Prostate gland (tissue), 2 donors: ENCODE results near the gene RPL35. TPM values are rescaled to one million over a fixed set of nuclear protein-coding genes. Genes with fewer than 3 reads are reported as not detected.

Experiments used
- DNase-seq: peaks from one replicate; pipeline ENCODE4 v3.0.0-alpha.2; 2019; ENCODE audit warnings: low spot score
- H3K27ac ChIP-seq, 2 donors: fragments of 200-600 bp; sonication (generic); 2 replicates each; pipeline ENCODE4 v1.5.1; 2017 to 2019
- H3K27me3 ChIP-seq: fragments of 200-600 bp; sonication (generic); replicated peaks from 2 replicates; pipeline ENCODE4 v1.5.1; 2019; ENCODE audit not compliant: insufficient read depth
- H3K36me3 ChIP-seq, 2 donors: fragments of 200-600 bp; sonication (generic); 1 replicate in 1 of 2; 2 replicates in 1 of 2; pipeline versions ENCODE4 v1.5.1 to v1.8.1; 2017 to 2019
- H3K4me1 ChIP-seq: fragments of 200-600 bp; sonication (generic); replicated peaks from 2 replicates; pipeline ENCODE4 v1.5.1; 2019
- H3K4me3 ChIP-seq, 2 donors: fragments of 200-600 bp; sonication (generic); 2 replicates each; pipeline ENCODE4 v1.5.1; 2017 to 2019
- H3K9me3 ChIP-seq: fragments of 200-600 bp; sonication (generic); 2 replicates; pipeline ENCODE4 v1.5.1; 2017
- POLR2A ChIP-seq: fragments of 450-650 bp; IDR thresholded peaks from one replicate; pipeline ENCODE4 v1.6.1; 2016; ENCODE audit warnings: antibody characterized with exemption, mild to moderate bottlenecking
- POLR2AphosphoS5 ChIP-seq: sonication (generic); formaldehyde crosslinking; IDR thresholded peaks from one replicate; pipeline ENCODE4 v1.6.1; 2017; ENCODE audit warnings: antibody characterized with exemption
- WGBS: methylation state at CpG from one replicate; pipeline ENCODE4 v1.1.5; 2018; 5-methylcytosine and 5-hydroxymethylcytosine counted together
- intact Hi-C: fragments of 100-400 bp; cut with DNase I; formaldehyde crosslinking; loops from one replicate; pipeline ENCODE4 v1.14.2; 2022
- total RNA-seq, 2 donors: library from RNA; depleted of rRNA; stranded (reverse); fragments of >200 nt; gene quantifications; one replicate each; pipeline ENCODE4 v1.1.0, GENCODE V29; 2016
- TF ChIP-seq, protein P1 (sequence below), 4 experiments: fragments of 200-600 bp in 2 of 4; fragments of 450-650 bp in 2 of 4; sonication (generic) in 2 of 4; IDR thresholded peaks; 1 replicate in 3 of 4; 2 replicates in 1 of 4; pipeline ENCODE4 v1.5.1; 2016 to 2019; ENCODE audit warnings: antibody characterized with exemption in 4 of 4, mild to moderate bottlenecking in 2 of 4, moderate library complexity in 2 of 4

Gene RPL35
- total RNA-seq, 2 donors from 2014 or later, result 1,539 to 2,854 TPM

DNA sequence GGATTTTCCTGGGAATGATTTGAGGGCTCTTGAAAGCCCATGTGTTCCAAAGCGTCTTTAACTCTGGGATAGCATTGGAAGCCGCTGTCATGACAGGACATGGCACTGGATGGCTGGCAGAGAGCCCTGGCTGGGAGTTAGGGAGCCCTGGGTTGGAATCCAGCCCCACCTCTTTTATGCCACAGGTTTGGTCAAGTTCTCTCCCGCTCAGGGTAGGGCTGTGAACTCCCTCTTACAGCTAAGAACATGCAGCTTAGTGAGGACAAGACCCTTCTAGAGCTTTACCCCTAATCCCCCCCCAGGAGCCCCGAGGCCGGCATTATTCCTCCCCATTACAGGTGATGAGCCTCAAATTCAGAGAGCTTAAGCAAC is 47.6 kb downstream of the RPL35 start:
- intact Hi-C loops, result no loop called here
- 44% methylated on average over 5 of the region's 5 CpGs for WGBS
- Histone ChIP-seq H3K27me3 (peaks cover 2% of the 10 kb centered on the region), H3K36me3 (no peaks in the 10 kb centered on the region), H3K9me3 (no peaks in the 10 kb centered on the region), H3K27ac (peak overlapping the region in 1 of 2 donors; percentile 32), H3K4me1 (no peaks in the 10 kb centered on the region), H3K4me3 (no peak overlapping the region)
- TF ChIP-seq, protein P1, sequence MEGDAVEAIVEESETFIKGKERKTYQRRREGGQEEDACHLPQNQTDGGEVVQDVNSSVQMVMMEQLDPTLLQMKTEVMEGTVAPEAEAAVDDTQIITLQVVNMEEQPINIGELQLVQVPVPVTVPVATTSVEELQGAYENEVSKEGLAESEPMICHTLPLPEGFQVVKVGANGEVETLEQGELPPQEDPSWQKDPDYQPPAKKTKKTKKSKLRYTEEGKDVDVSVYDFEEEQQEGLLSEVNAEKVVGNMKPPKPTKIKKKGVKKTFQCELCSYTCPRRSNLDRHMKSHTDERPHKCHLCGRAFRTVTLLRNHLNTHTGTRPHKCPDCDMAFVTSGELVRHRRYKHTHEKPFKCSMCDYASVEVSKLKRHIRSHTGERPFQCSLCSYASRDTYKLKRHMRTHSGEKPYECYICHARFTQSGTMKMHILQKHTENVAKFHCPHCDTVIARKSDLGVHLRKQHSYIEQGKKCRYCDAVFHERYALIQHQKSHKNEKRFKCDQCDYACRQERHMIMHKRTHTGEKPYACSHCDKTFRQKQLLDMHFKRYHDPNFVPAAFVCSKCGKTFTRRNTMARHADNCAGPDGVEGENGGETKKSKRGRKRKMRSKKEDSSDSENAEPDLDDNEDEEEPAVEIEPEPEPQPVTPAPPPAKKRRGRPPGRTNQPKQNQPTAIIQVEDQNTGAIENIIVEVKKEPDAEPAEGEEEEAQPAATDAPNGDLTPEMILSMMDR (IDR thresholded peaks at IDR 0.05), result no peak
- TF ChIP-seq POLR2A (no peak), POLR2AphosphoS5 (peak; percentile 35)
- peak; percentile 69 for DNase-seq

DNA sequence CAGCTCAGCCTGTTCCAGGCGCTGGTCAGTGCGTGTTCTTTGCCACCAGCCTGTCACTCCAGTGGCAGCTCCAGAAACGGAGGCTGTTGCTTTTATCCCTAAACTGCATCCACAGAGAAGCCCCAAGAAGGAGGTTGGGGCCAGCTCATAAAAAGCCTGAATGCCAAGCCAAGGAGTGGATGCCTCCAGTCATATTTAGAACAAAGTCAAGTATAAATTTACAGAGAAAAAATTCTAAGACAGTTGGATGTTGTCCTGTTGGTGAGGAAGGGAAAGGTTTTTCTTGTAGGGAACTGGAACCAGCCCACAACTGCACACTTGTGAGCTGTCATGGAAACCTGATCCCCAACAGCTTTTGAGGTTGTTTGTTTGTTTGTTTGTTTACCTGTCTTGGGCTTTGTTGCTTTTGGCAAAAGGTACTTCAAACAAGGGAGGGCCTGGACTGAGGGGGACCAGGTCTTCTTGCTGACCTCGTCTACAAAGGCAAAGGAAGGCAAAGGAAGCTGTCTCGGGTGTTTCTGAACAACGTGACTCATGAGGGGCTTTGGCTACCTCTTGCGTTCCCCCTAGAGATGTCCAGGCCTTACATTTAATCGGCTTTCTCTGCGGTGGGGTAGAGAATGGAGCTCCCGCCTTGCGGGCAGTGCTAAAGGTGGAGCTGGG is 48.1 kb downstream of the RPL35 start:
- DNase-seq, result no peak
- WGBS, result 31% methylated on average over 11 of the region's 11 CpGs
- H3K27ac ChIP-seq, result peak overlapping the region in 1 of 2 donors; percentile 32
- intact Hi-C loops, result no loop called here
- no peaks in the 10 kb centered on the region for H3K36me3 ChIP-seq
- TF ChIP-seq, protein P1 (IDR thresholded peaks at IDR 0.05), result no peak
- no peak for TF ChIP-seq POLR2AphosphoS5
- no peaks in the 10 kb centered on the region for H3K4me1 ChIP-seq
- no peak overlapping the region for H3K4me3 ChIP-seq
- no peaks in the 10 kb centered on the region for H3K27me3 ChIP-seq
- no peaks in the 10 kb centered on the region for H3K9me3 ChIP-seq

DNA sequence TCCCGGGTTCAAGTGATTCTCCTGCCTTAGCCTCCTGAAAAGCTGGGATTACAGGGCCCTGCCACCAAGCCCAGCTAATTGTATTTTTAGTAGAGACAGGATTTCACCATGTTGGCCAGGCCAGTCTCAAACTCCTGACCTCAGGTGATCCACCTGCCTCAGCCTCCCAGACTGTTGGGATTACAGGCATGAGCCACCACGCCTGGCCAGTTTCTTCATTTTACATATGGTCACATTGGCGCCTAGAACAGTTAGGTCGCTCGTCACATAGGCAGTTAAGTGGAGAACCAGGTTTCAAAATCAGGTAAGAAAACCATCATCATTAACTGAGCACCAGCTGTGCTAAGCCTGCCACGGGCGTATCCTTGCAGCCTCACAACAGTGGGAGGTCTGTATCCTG is 48.7 kb downstream of the RPL35 start:
- peak overlapping the region in 1 of 2 donors; percentile 32 for H3K27ac ChIP-seq
- no peaks in the 10 kb centered on the region for H3K4me1 ChIP-seq
- DNase-seq, result no peak
- no peak overlapping the region for H3K4me3 ChIP-seq
- H3K9me3 ChIP-seq, result no peaks in the 10 kb centered on the region
- 74% methylated on average over 7 of the region's 7 CpGs for WGBS
- intact Hi-C loops, result no loop called here
- no peak for TF ChIP-seq POLR2A
- TF ChIP-seq, protein P1 (IDR thresholded peaks at IDR 0.05), result no peak
- TF ChIP-seq POLR2AphosphoS5, result no peak
- no peaks in the 10 kb centered on the region for H3K36me3 ChIP-seq
- H3K27me3 ChIP-seq, result no peaks in the 10 kb centered on the region

DNA sequence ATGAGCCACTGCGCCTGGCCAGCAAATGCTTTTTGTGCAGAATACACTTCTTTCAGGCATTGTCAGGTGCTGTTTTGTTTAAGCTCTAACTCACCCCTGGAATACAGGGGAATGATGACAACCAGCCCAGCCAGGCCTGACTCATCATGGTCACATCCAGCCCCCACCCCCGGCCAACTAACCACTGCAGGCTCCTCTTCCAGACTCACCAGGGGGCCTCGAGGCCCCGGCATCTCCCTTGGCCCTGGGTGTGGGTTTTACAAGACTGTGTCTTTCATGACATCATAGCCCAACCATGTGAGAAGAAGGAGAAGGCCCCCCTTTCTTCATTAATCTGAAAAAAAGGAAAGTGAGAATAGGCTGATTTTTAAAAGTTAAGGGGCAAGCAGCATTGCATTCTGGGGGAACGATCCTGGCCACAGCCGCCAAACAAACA is 49.3 kb downstream of the RPL35 start:
- Histone ChIP-seq H3K4me1 (no peaks in the 10 kb centered on the region), H3K4me3 (no peak overlapping the region), H3K36me3 (no peaks in the 10 kb centered on the region), H3K27me3 (no peaks in the 10 kb centered on the region), H3K27ac (no peak overlapping the region), H3K9me3 (no peaks in the 10 kb centered on the region)
- WGBS, result 51% methylated on average over 6 of the region's 6 CpGs
- TF ChIP-seq POLR2A, result no peak
- no peak for TF ChIP-seq POLR2AphosphoS5
- TF ChIP-seq, protein P1 (IDR thresholded peaks at IDR 0.05), result no peak
- DNase-seq, result no peak
- intact Hi-C loops, result no loop called here

DNA sequence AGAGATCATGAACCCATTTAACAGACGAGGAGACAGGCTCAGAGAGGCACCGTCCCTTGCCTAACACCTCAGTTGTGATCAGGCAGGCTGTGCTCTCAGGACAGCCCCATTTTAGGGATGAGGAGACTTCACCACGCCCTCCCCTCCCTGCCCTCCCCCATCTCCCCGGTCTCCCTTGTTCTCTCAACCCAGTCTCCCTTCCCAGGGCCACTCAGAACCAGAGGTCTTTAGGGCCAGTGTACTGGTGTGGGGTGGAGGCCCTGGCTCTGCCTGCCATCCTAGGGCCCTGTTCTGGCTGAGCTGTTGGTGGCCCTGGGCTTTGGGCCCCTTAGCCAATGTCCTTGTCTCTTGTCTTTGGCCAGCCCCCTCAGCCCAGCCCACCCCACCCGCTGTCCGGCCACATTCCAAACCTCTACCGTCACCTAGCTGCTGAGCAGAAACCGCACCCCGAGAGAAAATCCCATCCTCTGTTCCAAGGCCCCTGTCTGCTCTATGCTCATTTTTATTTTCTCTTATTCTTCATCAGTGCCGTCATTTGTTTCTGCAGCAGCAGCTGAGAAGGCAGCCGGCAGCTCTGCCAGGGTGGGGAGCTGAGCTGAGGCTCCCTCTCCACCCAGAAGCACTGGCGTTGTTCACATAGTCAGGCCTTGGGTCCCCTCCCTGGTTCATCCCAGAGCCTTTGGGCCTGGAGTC is 50.9 kb downstream of the RPL35 start:
- no peaks in the 10 kb centered on the region for H3K9me3 ChIP-seq
- H3K4me3 ChIP-seq, result no peak overlapping the region
- DNase-seq, result no peak
- peak; percentile 8 for TF ChIP-seq POLR2AphosphoS5
- TF ChIP-seq, protein P1 (IDR thresholded peaks at IDR 0.05), result no peak
- no peaks in the 10 kb centered on the region for H3K4me1 ChIP-seq
- H3K27ac ChIP-seq, result peak overlapping the region in 1 of 2 donors; percentile 21
- H3K27me3 ChIP-seq, result no peaks in the 10 kb centered on the region
- intact Hi-C loops, result no loop called here
- H3K36me3 ChIP-seq, result no peaks in the 10 kb centered on the region
- 54% methylated on average over 12 of the region's 12 CpGs for WGBS
